HG02678 (cell line): ENCODE results near the gene SLC39A8.

Experiments used
- ATAC-seq: cut with Tn5 transposase; IDR thresholded peaks from one replicate; pipeline ENCODE4 v1.9.1; 2021; ENCODE audit warnings: mild to moderate bottlenecking, moderate library complexity; ENCODE audit not compliant: unreplicated experiment

The SLC39A8 gene

GRCh38 chr4:102341201-102341600 lies 4.1 kb downstream of the SLC39A8 start:
- no peak for ATAC-seq

GRCh38 chr4:102339018-102339417 lies 6.3 kb downstream of the SLC39A8 start:
- ATAC-seq, result no peak

- ATAC-seq, result no peak
Measured at GRCh38 chr4:102338405-102338804, 6.9 kb downstream of the SLC39A8 start.

GRCh38 chr4:102335616-102336015 lies 9.7 kb downstream of the SLC39A8 start:
- ATAC-seq, result no peak

- ATAC-seq, result no peak
Measured at GRCh38 chr4:102334624-102335023, 10.7 kb downstream of the SLC39A8 start.

GRCh38 chr4:102333787-102334186 lies 11.5 kb downstream of the SLC39A8 start:
- no peak for ATAC-seq

GRCh38 chr4:102328045-102328444 lies 17.2 kb downstream of the SLC39A8 start:
- no peak for ATAC-seq

GRCh38 chr4:102326951-102327350 lies 18.3 kb downstream of the SLC39A8 start:
- ATAC-seq, result no peak

- ATAC-seq, result no peak
Measured at GRCh38 chr4:102324730-102325129, 20.6 kb downstream of the SLC39A8 start.

- ATAC-seq, result no peak
Measured at GRCh38 chr4:102322736-102323135, 22.5 kb downstream of the SLC39A8 start.

GRCh38 chr4:102321260-102321995 lies 23.9 kb downstream of the SLC39A8 start:
- peak; percentile 93 for ATAC-seq

GRCh38 chr4:102319594-102319993 lies 25.7 kb downstream of the SLC39A8 start:
- ATAC-seq, result no peak

- no peak for ATAC-seq
Measured at GRCh38 chr4:102318526-102318925, 26.8 kb downstream of the SLC39A8 start.

- no peak for ATAC-seq
Measured at GRCh38 chr4:102318105-102318504, 27.2 kb downstream of the SLC39A8 start.

- no peak for ATAC-seq
Measured at GRCh38 chr4:102317459-102317858, 27.8 kb downstream of the SLC39A8 start.

- ATAC-seq, result no peak
Measured at GRCh38 chr4:102316585-102316984, 28.7 kb downstream of the SLC39A8 start.

GRCh38 chr4:102315532-102315931 lies 29.8 kb downstream of the SLC39A8 start:
- no peak for ATAC-seq

- ATAC-seq, result no peak
Measured at GRCh38 chr4:102312417-102312816, 32.9 kb downstream of the SLC39A8 start.

- ATAC-seq, result no peak
Measured at GRCh38 chr4:102311912-102312311, 33.4 kb downstream of the SLC39A8 start.

GRCh38 chr4:102311407-102311806 lies 33.9 kb downstream of the SLC39A8 start:
- ATAC-seq, result no peak

GRCh38 chr4:102308032-102308799 lies 37.1 kb downstream of the SLC39A8 start:
- ATAC-seq, result no peak

GRCh38 chr4:102305666-102306065 lies 39.6 kb downstream of the SLC39A8 start:
- no peak for ATAC-seq
